ENCODE data around the gene STK32A.
"Not testable (repeated sequence)": the region's sequence is repeated elsewhere in the genome, so short reads cannot be mapped to it uniquely, and the experiment has no call there.

The STK32A gene

GRCh38 chr5:147359101-147359500 is 124.3 kb downstream of the STK32A start:
- Histone ChIP-seq H3K9ac (no peak overlapping the region), H3K4me2 (ENCODE audit: low read length) (no peak overlapping the region), H3K9me3 (ENCODE audit: control insufficient read depth, low read length) (no peaks in the 10 kb centered on the region), H3K27me3 (ENCODE audit: control insufficient read depth, insufficient read depth, low read length) (no peaks in the 10 kb centered on the region), H3K4me1 (no peaks in the 10 kb centered on the region), H2AFZ (no peak overlapping the region), H3K36me3 (ENCODE audit: control insufficient read depth, insufficient read depth, low read length) (no peaks in the 10 kb centered on the region), H3K4me3 (ENCODE audit: low read depth, low read length) (no peak overlapping the region), H3K27ac (no peak overlapping the region), H3K79me2 (no peaks in the 10 kb centered on the region)
- TF ChIP-seq CTCF (IDR thresholded peaks at IDR 0.05), result no peak

- no peak overlapping the region for H3K9ac ChIP-seq
- H3K27ac ChIP-seq, result no peak overlapping the region
- no peaks in the 10 kb centered on the region for H3K36me3 ChIP-seq (ENCODE audit: control insufficient read depth, insufficient read depth, low read length)
- H3K4me3 ChIP-seq (ENCODE audit: low read depth, low read length), result no peak overlapping the region
- H3K9me3 ChIP-seq (ENCODE audit: control insufficient read depth, low read length), result no peaks in the 10 kb centered on the region
- no peak for TF ChIP-seq CTCF (IDR thresholded peaks at IDR 0.05)
- no peak overlapping the region for H3K4me2 ChIP-seq (ENCODE audit: low read length)
- no peaks in the 10 kb centered on the region for H3K79me2 ChIP-seq
- H3K27me3 ChIP-seq (ENCODE audit: control insufficient read depth, insufficient read depth, low read length), result no peaks in the 10 kb centered on the region
- H2AFZ ChIP-seq, result no peak overlapping the region
- no peaks in the 10 kb centered on the region for H3K4me1 ChIP-seq
Measured at GRCh38 chr5:147359581-147359980, 124.8 kb downstream of the STK32A start.

- H3K79me2 ChIP-seq, result no peaks in the 10 kb centered on the region
- no peak for TF ChIP-seq CTCF (IDR thresholded peaks at IDR 0.05)
- H3K4me3 ChIP-seq (ENCODE audit: low read depth, low read length), result no peak overlapping the region
- H2AFZ ChIP-seq, result no peak overlapping the region
- H3K9ac ChIP-seq, result no peak overlapping the region
- H3K27me3 ChIP-seq (ENCODE audit: control insufficient read depth, insufficient read depth, low read length), result no peaks in the 10 kb centered on the region
- no peaks in the 10 kb centered on the region for H3K36me3 ChIP-seq (ENCODE audit: control insufficient read depth, insufficient read depth, low read length)
- H3K4me1 ChIP-seq, result no peaks in the 10 kb centered on the region
- no peak overlapping the region for H3K27ac ChIP-seq
- no peaks in the 10 kb centered on the region for H3K9me3 ChIP-seq (ENCODE audit: control insufficient read depth, low read length)
- H3K4me2 ChIP-seq (ENCODE audit: low read length), result no peak overlapping the region
Measured at GRCh38 chr5:147360816-147361215, 126.0 kb downstream of the STK32A start.

- Histone ChIP-seq H3K79me2 (no peaks in the 10 kb centered on the region), H3K9ac (no peak overlapping the region), H3K4me2 (ENCODE audit: low read length) (no peak overlapping the region), H3K27ac (no peak overlapping the region), H2AFZ (no peak overlapping the region), H3K4me3 (ENCODE audit: low read depth, low read length) (no peak overlapping the region), H3K9me3 (ENCODE audit: control insufficient read depth, low read length) (no peaks in the 10 kb centered on the region), H3K27me3 (ENCODE audit: control insufficient read depth, insufficient read depth, low read length) (no peaks in the 10 kb centered on the region), H3K4me1 (no peaks in the 10 kb centered on the region), H3K36me3 (ENCODE audit: control insufficient read depth, insufficient read depth, low read length) (no peaks in the 10 kb centered on the region)
- TF ChIP-seq CTCF (IDR thresholded peaks at IDR 0.05), result no peak
Measured at GRCh38 chr5:147361441-147362175, 126.8 kb downstream of the STK32A start.

GRCh38 chr5:147367381-147367780 is 132.6 kb downstream of the STK32A start:
- not testable (repeated sequence) for H2AFZ ChIP-seq; H3K27me3 ChIP-seq (ENCODE audit: control insufficient read depth, insufficient read depth, low read length); H3K4me2 ChIP-seq (ENCODE audit: low read length); H3K36me3 ChIP-seq (ENCODE audit: control insufficient read depth, insufficient read depth, low read length); H3K9me3 ChIP-seq (ENCODE audit: control insufficient read depth, low read length); H3K27ac ChIP-seq; H3K4me1 ChIP-seq; H3K4me3 ChIP-seq (ENCODE audit: low read depth, low read length); H3K79me2 ChIP-seq; H3K9ac ChIP-seq
